GM12874 (cell line): ENCODE measurements around the gene ZSCAN20.

Experiments used
- TF ChIP-seq, protein P1 (sequence below): IDR thresholded peaks from 2 replicates; pipeline ENCODE4 v1.5.1; 2011; ENCODE audit warnings: low read depth, mild to moderate bottlenecking, control low read depth, low read length, moderate library complexity; ENCODE audit not compliant: insufficient read depth

Gene ZSCAN20

DNA sequence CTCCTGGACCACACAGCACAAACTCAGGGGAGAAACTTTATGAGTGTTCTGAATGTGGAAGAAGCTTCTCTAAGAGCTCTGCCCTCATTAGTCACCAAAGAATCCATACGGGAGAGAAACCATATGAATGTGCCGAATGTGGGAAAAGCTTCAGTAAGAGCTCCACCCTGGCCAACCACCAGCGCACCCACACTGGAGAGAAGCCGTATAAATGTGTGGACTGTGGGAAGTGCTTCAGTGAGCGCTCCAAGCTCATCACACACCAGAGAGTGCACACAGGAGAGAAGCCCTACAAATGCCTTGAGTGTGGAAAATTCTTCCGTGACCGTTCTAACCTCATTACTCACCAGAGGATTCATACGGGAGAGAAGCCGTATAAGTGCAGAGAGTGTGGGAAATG is 22.5 kb downstream of the ZSCAN20 start:
- TF ChIP-seq, protein P1, sequence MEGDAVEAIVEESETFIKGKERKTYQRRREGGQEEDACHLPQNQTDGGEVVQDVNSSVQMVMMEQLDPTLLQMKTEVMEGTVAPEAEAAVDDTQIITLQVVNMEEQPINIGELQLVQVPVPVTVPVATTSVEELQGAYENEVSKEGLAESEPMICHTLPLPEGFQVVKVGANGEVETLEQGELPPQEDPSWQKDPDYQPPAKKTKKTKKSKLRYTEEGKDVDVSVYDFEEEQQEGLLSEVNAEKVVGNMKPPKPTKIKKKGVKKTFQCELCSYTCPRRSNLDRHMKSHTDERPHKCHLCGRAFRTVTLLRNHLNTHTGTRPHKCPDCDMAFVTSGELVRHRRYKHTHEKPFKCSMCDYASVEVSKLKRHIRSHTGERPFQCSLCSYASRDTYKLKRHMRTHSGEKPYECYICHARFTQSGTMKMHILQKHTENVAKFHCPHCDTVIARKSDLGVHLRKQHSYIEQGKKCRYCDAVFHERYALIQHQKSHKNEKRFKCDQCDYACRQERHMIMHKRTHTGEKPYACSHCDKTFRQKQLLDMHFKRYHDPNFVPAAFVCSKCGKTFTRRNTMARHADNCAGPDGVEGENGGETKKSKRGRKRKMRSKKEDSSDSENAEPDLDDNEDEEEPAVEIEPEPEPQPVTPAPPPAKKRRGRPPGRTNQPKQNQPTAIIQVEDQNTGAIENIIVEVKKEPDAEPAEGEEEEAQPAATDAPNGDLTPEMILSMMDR, result no peak

DNA sequence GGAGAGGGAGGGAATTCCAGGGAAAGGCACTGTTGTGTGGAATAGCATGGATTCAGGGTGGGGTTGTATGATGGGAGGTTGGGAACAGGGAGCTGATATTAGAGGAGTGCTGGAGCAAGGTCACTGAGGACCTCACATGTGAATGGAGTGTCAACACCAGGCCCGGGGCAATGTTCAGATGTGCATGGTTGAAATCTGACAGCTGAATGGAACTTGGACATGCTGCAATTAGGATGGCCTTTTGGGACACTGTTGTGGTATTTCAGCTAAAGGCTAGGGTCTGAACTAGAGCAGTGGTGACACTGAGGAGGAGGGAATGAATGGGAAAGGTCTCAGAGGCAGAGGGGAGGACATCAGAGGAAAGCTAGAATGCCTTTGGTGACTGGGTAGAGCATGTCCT is 25.0 kb downstream of the ZSCAN20 start:
- TF ChIP-seq, protein P1, result no peak

GRCh38 chr1:33500547-33500946 is 28.1 kb downstream of the ZSCAN20 start:
- TF ChIP-seq, protein P1, result no peak

DNA sequence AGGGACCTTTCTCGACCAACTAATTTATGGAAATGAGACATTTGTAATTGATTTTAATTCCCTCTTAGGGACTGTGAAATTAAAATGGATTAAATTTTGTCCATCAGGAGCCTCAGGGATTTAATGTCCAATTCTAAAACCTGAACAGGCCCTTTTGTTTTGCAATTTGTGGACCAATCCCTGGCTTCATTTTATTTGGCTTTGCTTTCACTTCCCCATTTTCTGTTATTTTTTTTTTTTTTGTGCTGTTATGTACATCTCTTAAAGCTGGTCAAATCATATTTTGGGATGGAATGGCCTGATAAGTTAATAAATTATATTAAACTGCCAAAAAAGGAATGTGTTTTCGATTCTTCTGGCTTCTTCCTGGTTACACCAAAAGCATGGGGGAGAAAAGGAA is 28.9 kb downstream of the ZSCAN20 start:
- TF ChIP-seq, protein P1, result no peak

DNA sequence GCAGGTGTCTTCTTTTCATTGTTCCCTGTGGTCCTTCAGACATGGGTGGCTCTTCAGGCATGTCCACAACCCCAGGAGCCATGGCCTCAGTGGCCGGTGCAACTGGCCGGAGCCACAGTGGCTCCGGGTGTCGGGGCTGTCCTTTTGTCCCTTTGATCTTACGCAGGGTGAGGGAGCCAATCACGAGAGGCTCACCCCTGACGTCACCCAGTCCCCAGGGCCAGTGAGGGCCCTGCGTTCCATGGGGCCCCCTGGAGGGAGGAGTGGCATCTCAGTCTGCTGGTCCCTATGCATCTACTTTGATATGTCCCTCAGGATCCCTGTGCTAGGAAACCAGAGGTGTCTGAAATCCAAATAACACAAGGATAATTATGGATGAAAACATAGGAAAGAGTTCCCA is 29.3 kb downstream of the ZSCAN20 start:
- TF ChIP-seq, protein P1, result no peak

DNA sequence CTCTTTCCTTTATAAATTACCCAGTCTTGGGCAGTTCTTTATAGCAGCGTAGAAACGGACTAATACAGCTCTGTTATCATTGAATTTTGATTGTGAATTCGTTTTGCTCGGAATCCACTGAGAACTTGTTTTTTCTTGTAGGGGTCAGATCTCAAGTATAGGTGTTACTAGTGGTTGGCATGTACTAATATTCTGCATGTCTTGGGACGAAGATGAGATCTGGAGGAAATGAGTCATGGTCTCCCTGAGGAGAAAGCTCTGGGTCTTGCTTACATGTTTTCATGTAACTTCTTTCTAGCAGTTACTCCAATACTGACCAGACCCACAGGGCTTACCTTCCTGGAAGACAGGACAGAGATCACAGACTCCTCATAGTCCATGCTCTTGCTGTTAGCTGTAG is 30.3 kb downstream of the ZSCAN20 start:
- TF ChIP-seq, protein P1, result no peak

- TF ChIP-seq, protein P1, result no peak
Measured at GRCh38 chr1:33503506-33503905, 31.1 kb downstream of the ZSCAN20 start.

DNA sequence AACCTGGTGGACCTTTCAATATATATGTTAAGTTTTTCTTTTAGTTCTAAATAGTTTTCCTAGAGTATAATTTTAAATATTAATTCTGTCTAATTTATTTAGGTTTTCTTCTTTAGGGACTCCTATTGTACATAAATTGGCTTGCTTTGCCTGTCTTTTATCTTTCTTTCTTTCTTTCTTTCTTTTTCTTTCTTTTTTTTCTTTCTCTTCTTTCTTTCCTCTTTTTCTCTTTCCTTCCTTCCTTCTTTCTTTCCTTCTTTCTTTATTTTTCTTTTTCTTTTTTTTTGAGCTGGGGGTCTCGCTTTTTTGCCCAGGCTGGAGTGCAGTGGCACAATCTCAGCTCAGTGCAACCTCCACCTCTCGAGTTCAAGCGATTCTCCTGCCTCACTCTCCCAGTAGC is 35.2 kb downstream of the ZSCAN20 start:
- TF ChIP-seq, protein P1, result no peak
